Large intestine (tissue), 3 donors: ENCODE data around the gene WDR18. TPM values are rescaled to one million over a fixed set of nuclear protein-coding genes. Genes with fewer than 3 reads are reported as not detected.

ENCODE experiments used
- DNase-seq, 2 donors: peaks; one replicate each; pipeline versions ENCODE4 v3.0.0 to v3.0.0-alpha.2; 2013
- H3K27ac ChIP-seq: one replicate; pipeline ENCODE4 v1.5.1; 2013; ENCODE audit warnings: low read length
- H3K27me3 ChIP-seq: 2 replicates; pipeline ENCODE4 v1.6.1; 2013; ENCODE audit warnings: low read length; ENCODE audit not compliant: control insufficient read depth, insufficient read depth
- H3K36me3 ChIP-seq: 2 replicates; pipeline ENCODE4 v1.6.1; 2013; ENCODE audit warnings: low read length; ENCODE audit not compliant: control insufficient read depth, insufficient read depth
- H3K4me1 ChIP-seq: one replicate; pipeline ENCODE4 v1.6.1; 2013; ENCODE audit warnings: low read length; ENCODE audit not compliant: control insufficient read depth, insufficient read depth
- H3K4me3 ChIP-seq: one replicate; pipeline ENCODE4 v1.5.1; 2013; ENCODE audit warnings: low read length
- H3K9me3 ChIP-seq: one replicate; pipeline ENCODE4 v1.6.1; 2013; ENCODE audit warnings: mild to moderate bottlenecking, low read depth, low read length, moderate library complexity; ENCODE audit not compliant: control insufficient read depth
- WGBS: methylation state at CpG from one replicate; pipeline ENCODE4 v1.1.5; 2013; ENCODE audit warnings: low lambda C conversion rate; ENCODE audit not compliant: insufficient coverage; 5-methylcytosine and 5-hydroxymethylcytosine counted together
- polyA plus RNA-seq: library from polyadenylated mRNA; unstranded; fragments of 120-200 nt; gene quantifications from one replicate; pipeline ENCODE4 v1.2.1, GENCODE V29; 2013

Gene WDR18
- polyA plus RNA-seq, 1 donor: 33.7 TPM

- peaks cover 16% of the 10 kb centered on the region for H3K4me1 ChIP-seq
- DNase-seq: peak in 1 of 2 donors; percentile 19
- WGBS: no CpG with 5 or more reads among the region's 17 CpGs
- peaks cover 82% of the 10 kb centered on the region for H3K36me3 ChIP-seq
- no peaks in the 10 kb centered on the region for H3K27me3 ChIP-seq
- H3K4me3 ChIP-seq: no peak overlapping the region
- H3K27ac ChIP-seq: no peak overlapping the region
- H3K9me3 ChIP-seq: peaks cover 25% of the 10 kb centered on the region
Measured at GRCh38 chr19:966485-967088, 17.6 kb upstream of the WDR18 start.

GRCh38 chr19:970695-971094 is 13.4 kb upstream of the WDR18 start:
- Histone ChIP-seq H3K9me3 (peaks cover 20% of the 10 kb centered on the region), H3K27ac (no peak overlapping the region), H3K27me3 (no peaks in the 10 kb centered on the region), H3K4me1 (peaks cover 4% of the 10 kb centered on the region), H3K4me3 (no peak overlapping the region), H3K36me3 (peaks cover 80% of the 10 kb centered on the region)
- DNase-seq: peak in 1 of 2 donors; percentile 17
- WGBS: no CpG with 5 or more reads among the region's 14 CpGs

GRCh38 chr19:971795-972194 is 12.3 kb upstream of the WDR18 start:
- Histone ChIP-seq H3K9me3 (peaks cover 15% of the 10 kb centered on the region), H3K4me1 (peaks cover 4% of the 10 kb centered on the region), H3K27me3 (no peaks in the 10 kb centered on the region), H3K4me3 (no peak overlapping the region), H3K36me3 (peaks cover 71% of the 10 kb centered on the region), H3K27ac (no peak overlapping the region)
- no CpG with 5 or more reads among the region's 24 CpGs for WGBS
- no peak for DNase-seq

GRCh38 chr19:972281-972680 is 11.9 kb upstream of the WDR18 start:
- Histone ChIP-seq H3K4me1 (peaks cover 4% of the 10 kb centered on the region), H3K27me3 (no peaks in the 10 kb centered on the region), H3K4me3 (no peak overlapping the region), H3K27ac (no peak overlapping the region), H3K9me3 (peaks cover 19% of the 10 kb centered on the region), H3K36me3 (peaks cover 66% of the 10 kb centered on the region)
- WGBS: 100% methylated on average over 1 of the region's 6 CpGs
- DNase-seq: no peak

GRCh38 chr19:973726-974563 is 10.2 kb upstream of the WDR18 start:
- peaks cover 17% of the 10 kb centered on the region for H3K9me3 ChIP-seq
- H3K4me3 ChIP-seq: no peak overlapping the region
- peaks cover 4% of the 10 kb centered on the region for H3K4me1 ChIP-seq
- H3K27ac ChIP-seq: no peak overlapping the region
- WGBS: no CpG with 5 or more reads among the region's 29 CpGs
- DNase-seq: no peak
- peaks cover 54% of the 10 kb centered on the region for H3K36me3 ChIP-seq
- no peaks in the 10 kb centered on the region for H3K27me3 ChIP-seq

- H3K27me3 ChIP-seq: no peaks in the 10 kb centered on the region
- peaks cover 47% of the 10 kb centered on the region for H3K36me3 ChIP-seq
- H3K4me3 ChIP-seq: no peak overlapping the region
- no peak overlapping the region for H3K27ac ChIP-seq
- no CpG with 5 or more reads among the region's 37 CpGs for WGBS
- peaks cover 17% of the 10 kb centered on the region for H3K9me3 ChIP-seq
- no peak for DNase-seq
- H3K4me1 ChIP-seq: peaks cover 10% of the 10 kb centered on the region
Measured at GRCh38 chr19:974564-975257, 9.4 kb upstream of the WDR18 start.

- no CpG with 5 or more reads among the region's 10 CpGs for WGBS
- peaks cover 13% of the 10 kb centered on the region for H3K9me3 ChIP-seq
Measured at GRCh38 chr19:976476-976875, 7.7 kb upstream of the WDR18 start.

GRCh38 chr19:977058-977464 is 7.1 kb upstream of the WDR18 start:
- WGBS: no CpG with 5 or more reads among the region's 24 CpGs
- H3K4me3 ChIP-seq: no peak overlapping the region
- DNase-seq: no peak
- H3K4me1 ChIP-seq: peaks cover 19% of the 10 kb centered on the region
- H3K9me3 ChIP-seq: peaks cover 13% of the 10 kb centered on the region
- H3K36me3 ChIP-seq: peaks cover 24% of the 10 kb centered on the region
- no peaks in the 10 kb centered on the region for H3K27me3 ChIP-seq
- H3K27ac ChIP-seq: no peak overlapping the region

More at GRCh38 chr19:976476-976875, 7.7 kb upstream of the WDR18 start:
- peaks cover 30% of the 10 kb centered on the region for H3K36me3 ChIP-seq
- DNase-seq: peak in 1 of 2 donors; percentile 10
- H3K4me3 ChIP-seq: no peak overlapping the region
- no peaks in the 10 kb centered on the region for H3K27me3 ChIP-seq
- H3K4me1 ChIP-seq: peaks cover 19% of the 10 kb centered on the region
- H3K27ac ChIP-seq: no peak overlapping the region

GRCh38 chr19:979318-979741 is 4.8 kb upstream of the WDR18 start:
- H3K27ac ChIP-seq: no peak overlapping the region
- H3K9me3 ChIP-seq: peaks cover 10% of the 10 kb centered on the region
- peaks cover 5% of the 10 kb centered on the region for H3K36me3 ChIP-seq
- peaks cover 26% of the 10 kb centered on the region for H3K4me1 ChIP-seq
- WGBS: no CpG with 5 or more reads among the region's 19 CpGs
- no peak overlapping the region for H3K4me3 ChIP-seq
- DNase-seq: peak in 1 of 2 donors; percentile 31
- H3K27me3 ChIP-seq: no peaks in the 10 kb centered on the region
